Gastrocnemius medialis (tissue), 4 donors: ENCODE results near the gene TMEM126B.

ENCODE experiments used
- CTCF ChIP-seq, 5 experiments: fragments of 450-650 bp in 3 of 5; fragments of 200-600 bp in 2 of 5; sonication (generic) in 2 of 5; IDR thresholded peaks in 4 of 5; conservative IDR thresholded peaks in 1 of 5; 1 replicate in 4 of 5; 2 replicates in 1 of 5; pipeline ENCODE4 v1.5.1; 2016 to 2019; ENCODE audit warnings: antibody characterized with exemption in 5 of 5, mild to moderate bottlenecking in 3 of 5, moderate library complexity in 3 of 5
- POLR2A ChIP-seq, 2 donors: fragments of 450-650 bp; IDR thresholded peaks; one replicate each; pipeline ENCODE4 v1.6.1; 2017; ENCODE audit warnings: antibody characterized with exemption in 2 of 2, mild to moderate bottlenecking in 2 of 2, moderate library complexity in 2 of 2

- TF ChIP-seq POLR2A (IDR thresholded peaks at IDR 0.05) (no peak), CTCF (IDR thresholded peaks at IDR 0.05 in 4 of 5, conservative IDR thresholded peaks at IDR 0.05 in 1 of 5) (no peak)
These were observed 39.8 kb downstream of the TMEM126B start for GRCh38 chr11:85668157-85668556.
